ENCODE results near the gene FHIT.

The FHIT gene

DNA sequence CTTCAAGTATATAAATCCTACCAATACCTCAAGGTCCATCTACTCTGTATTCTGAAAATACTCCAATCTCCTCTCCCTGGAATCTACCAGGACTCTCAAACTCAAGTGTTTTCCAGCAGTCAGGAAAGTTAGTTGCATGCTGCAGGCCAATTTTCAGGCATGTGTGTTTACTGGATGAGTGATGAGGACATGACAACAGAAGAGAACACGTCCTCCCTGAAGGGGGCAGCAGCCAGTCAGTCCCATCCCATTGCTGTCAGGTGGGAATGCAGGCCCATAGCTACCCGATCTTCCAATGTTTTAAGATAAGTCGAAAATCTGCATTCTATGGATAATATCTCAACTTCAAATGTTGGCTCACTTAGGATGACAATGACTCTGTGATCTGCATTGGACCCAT, 496.2 kb downstream of the FHIT start:
- no peaks in the 10 kb centered on the region for H3K27me3 ChIP-seq
- no peak for TF ChIP-seq CTCF (IDR thresholded peaks at IDR 0.05)
- H3K4me1 ChIP-seq (ENCODE audit: control insufficient read depth in 1 of 2, insufficient read depth in 1 of 2, low read depth in 1 of 2, low read length in 1 of 2): peaks cover 39 to 55% of the 10 kb centered on the region in 2 experiments
- no peak overlapping the region for H3K27ac ChIP-seq
- no peaks in the 10 kb centered on the region for H3K36me3 ChIP-seq
- no peak overlapping the region for H3K4me3 ChIP-seq (ENCODE audit: low read depth in 1 of 2, low read length in 1 of 2)
- H3K9me3 ChIP-seq: no peaks in the 10 kb centered on the region

DNA sequence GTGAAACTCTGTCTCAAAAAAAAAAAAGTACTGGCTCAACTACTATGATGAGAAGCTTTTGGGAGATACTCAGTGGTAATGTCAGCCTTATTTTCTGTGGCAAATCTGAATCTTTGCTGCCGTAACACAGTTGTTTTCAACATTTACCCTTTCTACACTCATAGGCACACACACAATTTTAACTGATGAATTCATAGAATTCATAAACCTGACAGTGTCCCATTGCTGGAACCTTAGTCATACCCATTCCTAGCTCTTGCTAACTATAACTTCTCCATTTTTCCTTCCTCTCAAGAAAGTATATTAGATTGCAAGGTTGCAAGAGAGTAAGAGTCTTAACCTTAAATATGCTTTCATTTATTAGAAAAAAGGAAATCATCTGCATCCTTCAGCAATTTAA, 496.6 kb downstream of the FHIT start:
- no peak overlapping the region for H3K4me3 ChIP-seq (ENCODE audit: low read depth in 1 of 2, low read length in 1 of 2)
- H3K9me3 ChIP-seq: no peaks in the 10 kb centered on the region
- TF ChIP-seq CTCF (IDR thresholded peaks at IDR 0.05): no peak
- H3K27ac ChIP-seq: no peak overlapping the region
- peaks cover 34 to 52% of the 10 kb centered on the region in 2 experiments for H3K4me1 ChIP-seq (ENCODE audit: control insufficient read depth in 1 of 2, insufficient read depth in 1 of 2, low read depth in 1 of 2, low read length in 1 of 2)
- H3K36me3 ChIP-seq: no peaks in the 10 kb centered on the region
- H3K27me3 ChIP-seq: no peaks in the 10 kb centered on the region

DNA sequence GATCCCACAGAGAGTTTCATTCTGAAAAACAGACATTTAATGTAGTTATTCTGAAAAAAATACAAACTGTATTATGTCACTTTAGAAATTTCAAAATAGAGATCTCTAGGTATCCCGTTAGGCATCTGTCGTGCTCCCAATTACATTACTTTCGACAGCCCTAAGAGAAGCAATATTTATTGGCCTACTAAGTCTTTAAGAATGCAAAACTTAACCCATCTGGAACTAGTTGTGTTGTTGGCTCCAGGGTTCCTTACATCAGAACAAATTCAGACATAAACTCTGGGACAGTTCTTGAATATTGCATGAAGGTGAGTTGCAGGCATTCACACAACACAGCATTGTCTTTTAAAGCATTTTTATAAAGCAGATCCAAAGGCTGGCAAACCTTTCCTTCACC, 498.4 kb downstream of the FHIT start:
- Histone ChIP-seq H3K36me3 (no peaks in the 10 kb centered on the region), H3K27ac (no peak overlapping the region), H3K4me3 (ENCODE audit: low read depth in 1 of 2, low read length in 1 of 2) (no peak overlapping the region), H3K9me3 (no peaks in the 10 kb centered on the region), H3K27me3 (no peaks in the 10 kb centered on the region), H3K4me1 (ENCODE audit: control insufficient read depth in 1 of 2, insufficient read depth in 1 of 2, low read depth in 1 of 2, low read length in 1 of 2) (peaks cover 16 to 34% of the 10 kb centered on the region in 2 experiments)
- no peak for TF ChIP-seq CTCF (IDR thresholded peaks at IDR 0.05)

DNA sequence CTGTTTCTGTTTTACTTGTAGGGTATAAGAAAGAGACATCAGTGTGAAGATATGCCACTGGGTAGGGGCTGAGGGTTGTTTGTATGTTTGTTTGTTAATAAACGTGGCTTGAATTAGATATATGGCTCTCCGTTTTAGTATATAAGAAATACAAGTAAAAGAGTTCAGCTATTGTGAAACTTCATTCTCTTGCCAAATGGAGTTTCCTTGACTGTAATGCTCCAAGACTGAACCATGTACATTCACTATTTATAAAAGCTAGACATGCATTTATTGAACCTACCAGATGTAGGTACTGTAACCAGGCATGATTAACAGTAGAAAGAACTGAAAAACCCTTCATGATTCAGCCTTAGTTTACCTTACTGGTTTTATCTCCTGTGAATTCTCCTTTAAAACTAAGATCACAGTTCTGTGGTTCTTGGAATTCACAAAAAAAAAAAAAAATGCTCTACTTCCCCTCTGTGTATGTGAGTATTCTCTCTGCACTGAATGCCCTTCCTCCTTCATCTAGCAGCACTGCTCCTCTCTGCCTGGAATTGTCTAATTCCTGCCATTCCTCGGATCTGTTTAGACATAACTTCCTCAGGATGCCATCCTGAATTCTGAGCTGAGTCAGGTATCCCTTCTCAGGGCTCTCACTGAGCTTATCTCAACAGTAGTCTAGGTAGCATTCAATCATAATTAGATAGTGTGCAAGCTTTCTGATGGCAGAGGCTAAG, 504.4 kb downstream of the FHIT start:
- H3K4me1 ChIP-seq (ENCODE audit: control insufficient read depth in 1 of 2, insufficient read depth in 1 of 2, low read depth in 1 of 2, low read length in 1 of 2): peaks cover 17 to 20% of the 10 kb centered on the region in 2 experiments
- H3K4me3 ChIP-seq (ENCODE audit: low read depth in 1 of 2, low read length in 1 of 2): no peak overlapping the region
- no peaks in the 10 kb centered on the region for H3K36me3 ChIP-seq
- no peaks in the 10 kb centered on the region for H3K27me3 ChIP-seq
- no peak for TF ChIP-seq CTCF (IDR thresholded peaks at IDR 0.05)
- H3K9me3 ChIP-seq: no peaks in the 10 kb centered on the region
- peak overlapping the region; percentile 30 for H3K27ac ChIP-seq

DNA sequence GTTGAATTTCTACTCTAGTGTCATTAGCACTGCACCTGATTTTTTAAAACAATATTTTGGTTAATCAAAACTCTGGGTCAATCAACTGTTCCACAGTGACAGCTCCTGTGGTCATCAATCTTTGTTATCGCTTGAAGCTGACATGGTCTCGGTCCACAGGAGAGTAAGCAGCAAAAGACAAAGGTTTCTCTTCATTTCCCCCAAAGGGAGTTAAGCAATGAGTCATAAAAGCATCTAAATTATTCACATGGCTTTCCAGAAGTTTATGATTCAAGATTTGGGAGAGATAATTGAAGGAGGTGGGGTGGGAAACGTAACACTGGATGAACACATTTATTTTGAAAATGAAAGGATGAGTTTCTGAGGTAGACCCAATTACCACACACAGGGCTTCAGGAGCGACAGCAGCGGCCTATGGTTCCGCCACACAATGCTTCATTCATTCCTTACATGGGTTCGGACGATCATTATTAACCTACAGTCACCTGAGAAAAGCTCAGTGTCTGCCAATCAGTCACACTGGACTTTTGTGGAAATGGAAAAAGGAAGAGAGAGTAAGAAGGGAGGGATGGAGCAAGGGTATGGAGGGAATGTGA, 505.1 kb downstream of the FHIT start:
- peak overlapping the region; percentile 30 for H3K27ac ChIP-seq
- no peak overlapping the region for H3K4me3 ChIP-seq (ENCODE audit: low read depth in 1 of 2, low read length in 1 of 2)
- H3K4me1 ChIP-seq (ENCODE audit: control insufficient read depth in 1 of 2, insufficient read depth in 1 of 2, low read depth in 1 of 2, low read length in 1 of 2): peaks cover 17 to 20% of the 10 kb centered on the region in 2 experiments
- no peaks in the 10 kb centered on the region for H3K27me3 ChIP-seq
- TF ChIP-seq CTCF (IDR thresholded peaks at IDR 0.05): no peak
- no peaks in the 10 kb centered on the region for H3K36me3 ChIP-seq
- H3K9me3 ChIP-seq: no peaks in the 10 kb centered on the region

Measured in neutrophil (primary cell).